ENCODE measurements around the gene INS.

Gene INS

DNA sequence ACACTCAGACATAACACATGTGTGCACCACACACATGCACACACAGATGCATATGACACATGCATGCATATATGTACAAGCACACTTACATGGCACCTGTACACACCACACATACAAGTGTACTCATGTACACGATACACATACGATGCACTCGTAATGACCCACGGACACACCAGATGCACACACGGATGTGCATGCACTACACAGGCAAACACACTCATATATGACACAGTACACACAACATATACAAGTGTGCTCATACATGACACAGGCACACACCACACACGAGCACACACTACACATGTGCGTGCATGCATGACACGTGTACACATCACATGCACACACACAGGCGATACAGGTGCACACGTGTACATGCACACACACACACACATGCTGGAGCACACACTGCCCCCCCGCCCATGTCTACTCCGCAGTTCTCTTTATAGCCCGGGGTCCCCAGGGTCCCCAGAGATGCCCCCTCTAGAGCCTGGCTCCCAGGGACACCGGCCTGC lies 15.4 kb upstream of the INS start:
- Histone ChIP-seq H2AFZ (ENCODE audit: low read depth, low read length, severe bottlenecking) (no peak overlapping the region), H3K27ac (ENCODE audit: low read depth, low read length) (no peak overlapping the region), H4K20me1 (ENCODE audit: low read depth, low read length) (no peaks in the 10 kb centered on the region), H3K9ac (ENCODE audit: low read length) (no peak overlapping the region), H3K9me3 (ENCODE audit: insufficient read depth, low read length) (no peaks in the 10 kb centered on the region), H3K36me3 (ENCODE audit: low read length) (no peaks in the 10 kb centered on the region), H3K27me3 (ENCODE audit: low read length) (no peaks in the 10 kb centered on the region), H3K79me2 (ENCODE audit: insufficient read depth, low read length) (no peaks in the 10 kb centered on the region), H3F3A (ENCODE audit: insufficient read depth) (no peaks in the 10 kb centered on the region), H3K9me2 (replicated peaks; ENCODE audit: insufficient read depth, low read length) (no peaks in the 10 kb centered on the region), H3K4me2 (ENCODE audit: low read depth, low read length, poor library complexity, severe bottlenecking) (no peak overlapping the region), H3K4me3 (ENCODE audit: insufficient read depth, low read length, poor library complexity, severe bottlenecking) (no peak overlapping the region)
- TF ChIP-seq CTCF (IDR thresholded peaks at IDR 0.05; ENCODE audit: insufficient read depth, low read length, poor library complexity, severe bottlenecking), result no peak
- no peak for TF ChIP-seq EZH2phosphoT487 (conservative IDR thresholded peaks at IDR 0.05; ENCODE audit: low read length)

DNA sequence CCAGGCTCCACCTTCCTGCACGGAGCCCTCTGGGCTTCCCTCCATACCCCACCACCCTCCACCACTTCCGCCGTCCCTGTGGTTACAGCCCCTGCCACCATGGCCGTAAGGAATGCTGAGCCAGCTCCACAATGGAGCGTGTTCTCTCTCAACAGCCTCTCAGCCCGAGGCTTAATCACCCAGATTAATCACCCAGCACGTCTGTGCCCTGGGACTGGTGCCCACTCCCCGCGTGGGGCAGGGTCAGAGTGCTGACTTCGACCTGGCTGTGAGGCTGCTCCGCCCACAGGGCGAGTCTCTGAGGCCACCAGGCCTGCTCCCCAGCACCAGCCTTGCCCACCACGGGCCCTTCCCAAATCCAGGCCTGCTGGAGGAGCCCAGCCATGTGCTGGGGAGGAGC lies 14.7 kb upstream of the INS start:
- H3K4me3 ChIP-seq (ENCODE audit: insufficient read depth, low read length, poor library complexity, severe bottlenecking), result no peak overlapping the region
- H2AFZ ChIP-seq (ENCODE audit: low read depth, low read length, severe bottlenecking), result no peak overlapping the region
- no peak for TF ChIP-seq EZH2phosphoT487 (conservative IDR thresholded peaks at IDR 0.05; ENCODE audit: low read length)
- TF ChIP-seq CTCF (IDR thresholded peaks at IDR 0.05; ENCODE audit: insufficient read depth, low read length, poor library complexity, severe bottlenecking), result no peak
- no peaks in the 10 kb centered on the region for H3K27me3 ChIP-seq (ENCODE audit: low read length)
- no peaks in the 10 kb centered on the region for H3K36me3 ChIP-seq (ENCODE audit: low read length)
- no peaks in the 10 kb centered on the region for H4K20me1 ChIP-seq (ENCODE audit: low read depth, low read length)
- no peaks in the 10 kb centered on the region for H3F3A ChIP-seq (ENCODE audit: insufficient read depth)
- H3K9me2 ChIP-seq (replicated peaks; ENCODE audit: insufficient read depth, low read length), result no peaks in the 10 kb centered on the region
- no peak overlapping the region for H3K9ac ChIP-seq (ENCODE audit: low read length)
- no peaks in the 10 kb centered on the region for H3K9me3 ChIP-seq (ENCODE audit: insufficient read depth, low read length)
- H3K27ac ChIP-seq (ENCODE audit: low read depth, low read length), result no peak overlapping the region
- H3K4me2 ChIP-seq (ENCODE audit: low read depth, low read length, poor library complexity, severe bottlenecking), result no peak overlapping the region
- no peaks in the 10 kb centered on the region for H3K79me2 ChIP-seq (ENCODE audit: insufficient read depth, low read length)

DNA sequence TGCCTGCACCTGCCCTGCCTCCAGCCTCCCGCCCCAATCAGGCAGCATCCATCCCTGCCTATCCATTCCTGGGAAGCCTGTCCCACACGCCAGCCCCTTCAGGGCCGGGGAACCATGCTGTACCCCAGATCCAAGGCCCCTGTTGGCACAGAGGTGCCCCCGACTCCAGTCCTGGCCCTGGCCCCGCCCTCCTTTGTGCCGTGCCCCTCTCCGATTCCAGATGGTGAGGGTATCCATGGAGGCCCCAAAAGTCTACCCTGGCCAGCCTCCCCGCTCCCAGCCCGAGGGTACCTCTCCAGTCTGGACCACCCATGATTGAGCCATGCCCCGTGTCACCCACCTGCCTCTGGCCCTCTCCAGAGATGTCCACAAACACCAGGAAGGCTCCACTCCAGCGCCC lies 13.4 kb upstream of the INS start:
- H4K20me1 ChIP-seq (ENCODE audit: low read depth, low read length), result no peaks in the 10 kb centered on the region
- TF ChIP-seq EZH2phosphoT487 (conservative IDR thresholded peaks at IDR 0.05; ENCODE audit: low read length) (no peak), CTCF (IDR thresholded peaks at IDR 0.05; ENCODE audit: insufficient read depth, low read length, poor library complexity, severe bottlenecking) (no peak)
- H3K9me3 ChIP-seq (ENCODE audit: insufficient read depth, low read length), result no peaks in the 10 kb centered on the region
- H3K36me3 ChIP-seq (ENCODE audit: low read length), result no peaks in the 10 kb centered on the region
- H3K4me2 ChIP-seq (ENCODE audit: low read depth, low read length, poor library complexity, severe bottlenecking), result no peak overlapping the region
- no peak overlapping the region for H2AFZ ChIP-seq (ENCODE audit: low read depth, low read length, severe bottlenecking)
- H3K9ac ChIP-seq (ENCODE audit: low read length), result no peak overlapping the region
- H3K4me3 ChIP-seq (ENCODE audit: insufficient read depth, low read length, poor library complexity, severe bottlenecking), result no peak overlapping the region
- no peaks in the 10 kb centered on the region for H3K9me2 ChIP-seq (replicated peaks; ENCODE audit: insufficient read depth, low read length)
- H3K79me2 ChIP-seq (ENCODE audit: insufficient read depth, low read length), result no peaks in the 10 kb centered on the region
- H3K27ac ChIP-seq (ENCODE audit: low read depth, low read length), result no peak overlapping the region
- no peaks in the 10 kb centered on the region for H3F3A ChIP-seq (ENCODE audit: insufficient read depth)
- H3K27me3 ChIP-seq (ENCODE audit: low read length), result no peaks in the 10 kb centered on the region

Measured in SU-DHL-6 (cell line).